NCI-H1694 (cell line): ENCODE data around the gene AAGAB.
"Not testable (repeated sequence)": the region's sequence is repeated elsewhere in the genome, so short reads cannot be mapped to it uniquely, and the experiment has no call there.

Source experiments
- DNase-seq: peaks from one replicate; lab custom pipeline; 2025; lab: John Stamatoyannopoulos, UW

Gene AAGAB, protein sequence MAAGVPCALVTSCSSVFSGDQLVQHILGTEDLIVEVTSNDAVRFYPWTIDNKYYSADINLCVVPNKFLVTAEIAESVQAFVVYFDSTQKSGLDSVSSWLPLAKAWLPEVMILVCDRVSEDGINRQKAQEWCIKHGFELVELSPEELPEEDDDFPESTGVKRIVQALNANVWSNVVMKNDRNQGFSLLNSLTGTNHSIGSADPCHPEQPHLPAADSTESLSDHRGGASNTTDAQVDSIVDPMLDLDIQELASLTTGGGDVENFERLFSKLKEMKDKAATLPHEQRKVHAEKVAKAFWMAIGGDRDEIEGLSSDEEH

DNA sequence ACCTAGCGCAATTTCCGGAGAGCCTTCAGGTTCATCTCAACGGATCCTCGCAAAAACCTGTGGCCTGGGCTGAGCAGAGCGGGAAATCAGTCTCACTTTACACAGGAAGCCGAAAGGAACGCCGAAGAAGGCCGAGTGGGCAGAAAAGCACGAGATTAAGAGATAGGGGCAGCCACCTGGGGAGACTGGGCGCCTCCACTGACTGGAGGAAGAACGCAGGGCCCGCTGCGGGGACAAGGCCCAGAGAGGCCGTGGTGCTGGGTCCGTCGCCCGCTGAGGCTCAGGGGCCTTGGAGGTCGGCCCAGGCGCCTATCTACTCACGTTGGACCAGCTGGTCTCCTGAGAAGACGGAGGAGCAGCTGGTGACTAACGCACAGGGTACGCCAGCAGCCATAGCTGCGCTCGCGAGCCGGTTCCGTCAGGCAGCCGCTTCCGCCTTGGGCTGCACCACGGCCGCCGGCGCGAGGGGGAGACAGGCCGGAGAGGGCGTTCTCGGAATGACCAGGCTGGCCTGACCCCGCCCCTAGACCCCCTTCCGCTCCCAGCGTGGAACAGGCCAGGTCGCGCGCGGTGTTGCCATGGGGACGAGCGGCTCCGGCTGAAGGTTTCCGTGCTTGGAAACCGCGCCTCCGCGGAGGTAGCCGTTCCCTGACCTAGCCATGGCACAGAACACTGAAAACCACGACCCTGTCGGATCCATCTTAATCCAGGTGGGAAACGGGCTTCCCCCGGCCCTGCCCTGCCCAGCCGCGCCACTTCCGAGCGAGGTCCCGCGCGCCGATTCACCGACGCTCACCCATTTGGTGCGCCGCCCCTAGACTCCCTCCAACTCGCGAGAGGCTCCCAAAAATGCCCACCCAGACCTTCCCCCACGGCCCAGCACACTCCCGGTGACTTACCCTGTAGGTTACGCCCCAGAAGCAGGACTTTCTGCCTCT is at the start of gene AAGAB, which contains the start of gene IQCH:
AAGAB (minus strand) TSS at position 424 of the 938 bp plus-strand sequence; CDS start at position 394, 30 bp downstream.
IQCH (plus strand) TSS at position 549 of the 938 bp plus-strand sequence; CDS start at position 660, 111 bp downstream.
- peak; percentile 74 for DNase-seq

DNA sequence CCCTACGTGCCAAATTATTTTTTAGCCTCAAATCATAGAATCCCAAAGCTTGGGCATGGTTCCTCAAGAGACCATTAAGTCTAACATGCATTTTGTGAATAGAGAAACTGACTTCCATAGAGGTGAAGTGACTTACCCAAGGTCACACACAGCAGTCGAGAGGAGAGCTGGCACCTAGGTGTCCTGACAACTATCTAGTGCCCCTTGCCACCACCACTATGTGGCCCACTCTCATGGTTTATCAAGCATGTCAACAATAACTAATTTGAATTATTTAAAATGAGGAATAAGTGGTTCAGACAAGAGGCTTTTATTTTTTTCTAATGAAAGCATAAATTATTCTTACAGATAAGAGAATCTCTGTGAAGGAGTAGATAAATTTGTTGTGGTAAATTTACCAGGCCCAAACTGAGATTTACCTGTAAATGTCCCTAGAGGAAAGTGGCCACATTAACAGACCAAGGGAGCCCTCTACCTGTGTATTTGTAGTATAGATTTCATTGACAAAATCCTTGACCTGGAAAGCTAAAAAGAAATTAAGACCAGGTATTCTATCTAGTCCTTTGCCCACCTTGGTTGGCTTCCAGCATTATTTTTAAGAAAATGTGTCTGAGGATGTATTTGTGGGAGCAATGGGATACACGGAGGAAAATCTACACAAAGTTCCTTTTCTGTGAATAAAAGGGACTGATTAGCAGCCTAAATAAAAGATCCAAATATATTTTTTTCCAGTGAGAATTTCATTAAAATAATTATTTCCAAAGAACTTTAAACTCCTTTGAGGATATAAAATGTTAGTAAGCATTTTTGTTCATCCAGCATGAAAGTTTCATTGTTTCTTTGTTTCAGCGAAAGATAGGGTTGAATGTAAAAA is 49.3 kb upstream of the AAGAB start:
- no peak for DNase-seq

DNA sequence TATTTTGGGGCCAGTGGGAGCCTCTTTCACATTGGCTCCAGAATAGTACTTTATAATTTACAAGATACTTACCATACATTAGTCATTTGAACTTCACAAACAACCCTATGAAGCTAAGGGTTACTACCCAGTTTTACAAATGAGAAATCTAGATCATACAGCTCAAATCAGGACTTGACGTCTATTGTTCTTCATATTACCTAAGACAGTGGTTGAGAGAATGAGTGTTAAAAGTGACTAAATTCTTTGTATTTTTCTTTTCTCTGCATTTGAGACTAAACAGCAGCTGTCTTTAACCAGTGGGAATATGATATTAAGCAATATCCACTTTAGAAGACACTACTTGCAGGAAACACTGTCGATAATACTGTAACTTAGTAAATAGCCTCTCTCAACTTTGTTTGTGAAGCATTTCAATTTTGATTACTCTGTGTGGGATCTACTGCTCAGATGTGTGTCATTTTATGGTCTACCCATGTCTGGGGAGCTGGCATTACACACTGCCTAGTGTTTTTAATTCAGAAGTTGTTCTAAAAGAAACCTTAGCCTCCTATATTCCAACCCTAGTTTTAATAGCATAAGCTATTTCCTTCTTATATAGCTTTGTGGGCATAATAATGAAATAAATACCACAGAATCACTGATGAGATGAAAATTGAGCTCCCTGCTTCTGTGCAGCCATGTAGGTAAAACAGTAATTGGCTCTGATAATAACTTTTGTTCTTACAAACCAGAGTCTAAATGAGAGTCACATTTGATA is 46.0 kb upstream of the AAGAB start:
- DNase-seq: no peak

- DNase-seq: no peak
Measured at GRCh38 chr15:67296684-67297083, 42.2 kb upstream of the AAGAB start.

GRCh38 chr15:67296188-67296587 is 41.7 kb upstream of the AAGAB start:
- no peak for DNase-seq

- DNase-seq: no peak
Measured at GRCh38 chr15:67290319-67290718, 35.9 kb upstream of the AAGAB start.

GRCh38 chr15:67286400-67286799 is 31.9 kb upstream of the AAGAB start:
- DNase-seq: not testable (repeated sequence)

- DNase-seq: not testable (repeated sequence)
Measured at GRCh38 chr15:67285625-67286024, 31.2 kb upstream of the AAGAB start.

- DNase-seq: no peak
Measured at GRCh38 chr15:67281714-67282113, 27.3 kb upstream of the AAGAB start.

- DNase-seq: no peak
Measured at GRCh38 chr15:67280217-67280616, 25.8 kb upstream of the AAGAB start.

GRCh38 chr15:67276666-67277065 is 22.2 kb upstream of the AAGAB start:
- DNase-seq: no peak

- no peak for DNase-seq
Measured at GRCh38 chr15:67274236-67274635, 19.8 kb upstream of the AAGAB start.

DNA sequence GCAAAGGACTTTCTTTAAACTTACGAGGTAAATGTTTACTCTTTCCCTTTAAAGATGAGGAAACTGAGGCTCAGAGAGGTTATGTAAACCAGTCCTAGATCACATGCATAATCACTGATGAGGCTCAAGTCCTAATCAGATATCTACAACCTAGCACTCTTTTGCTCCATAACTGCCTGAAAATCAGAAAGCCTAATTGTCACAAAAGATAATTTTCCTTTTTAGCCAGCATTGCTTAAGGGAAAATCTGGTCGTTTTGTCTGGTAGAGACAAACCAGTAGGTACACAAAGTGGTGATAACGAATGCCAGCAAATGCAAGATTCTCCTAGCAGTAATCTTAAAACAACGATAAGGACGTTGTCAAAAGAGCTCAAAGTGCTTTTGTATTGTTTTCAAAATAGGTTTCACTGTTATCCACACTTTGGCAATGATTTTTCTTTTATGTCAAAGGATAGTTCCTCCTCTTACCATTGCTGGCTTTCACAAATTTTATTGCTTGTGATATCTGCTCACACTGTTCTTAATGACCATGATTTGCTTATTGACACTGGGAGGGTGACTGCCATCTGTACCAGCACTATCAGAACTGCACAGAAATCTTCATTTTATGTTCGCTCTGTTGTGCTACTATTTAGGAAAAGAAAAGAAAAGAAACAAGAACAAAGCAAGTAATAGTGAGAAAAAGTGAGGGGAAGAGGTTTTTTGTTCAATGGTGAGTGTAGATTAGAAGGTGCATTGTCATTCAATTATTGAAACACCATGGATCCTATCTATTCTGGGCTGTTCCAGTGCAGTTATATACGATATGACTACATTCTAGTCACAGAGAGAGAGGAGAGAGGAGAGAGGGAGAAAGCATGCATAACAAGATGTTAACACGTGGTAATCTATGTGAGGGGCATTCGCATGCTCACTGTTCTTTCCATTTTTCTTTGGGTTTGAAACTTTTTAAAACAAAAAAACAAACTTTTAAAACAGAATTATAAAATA is 13.8 kb upstream of the AAGAB start:
- no peak for DNase-seq

DNA sequence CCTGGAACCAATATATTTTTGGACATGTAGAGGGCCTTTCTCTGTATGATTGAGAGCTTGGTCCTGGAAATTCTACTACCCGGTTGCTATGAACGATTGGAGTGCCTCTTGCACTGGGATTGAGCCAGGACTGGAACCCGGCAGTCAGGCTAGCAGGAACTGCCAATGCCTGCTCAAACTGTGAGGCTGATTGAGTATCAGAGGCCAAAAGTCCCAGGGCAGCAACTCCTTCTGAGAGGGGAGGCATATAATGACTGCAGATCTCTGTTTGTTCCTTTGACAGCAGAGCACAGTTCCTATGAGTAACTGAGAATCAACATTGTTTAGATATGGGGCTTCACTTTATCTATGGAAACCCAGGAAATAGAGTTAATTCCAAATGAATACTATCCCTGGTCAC is 13.0 kb upstream of the AAGAB start:
- no peak for DNase-seq

GRCh38 chr15:67266870-67267269 is 12.4 kb upstream of the AAGAB start:
- DNase-seq: no peak

GRCh38 chr15:67259806-67260205 is 5.3 kb upstream of the AAGAB start:
- DNase-seq: no peak

- no peak for DNase-seq
Measured at GRCh38 chr15:67259379-67259778, 4.9 kb upstream of the AAGAB start.

DNA sequence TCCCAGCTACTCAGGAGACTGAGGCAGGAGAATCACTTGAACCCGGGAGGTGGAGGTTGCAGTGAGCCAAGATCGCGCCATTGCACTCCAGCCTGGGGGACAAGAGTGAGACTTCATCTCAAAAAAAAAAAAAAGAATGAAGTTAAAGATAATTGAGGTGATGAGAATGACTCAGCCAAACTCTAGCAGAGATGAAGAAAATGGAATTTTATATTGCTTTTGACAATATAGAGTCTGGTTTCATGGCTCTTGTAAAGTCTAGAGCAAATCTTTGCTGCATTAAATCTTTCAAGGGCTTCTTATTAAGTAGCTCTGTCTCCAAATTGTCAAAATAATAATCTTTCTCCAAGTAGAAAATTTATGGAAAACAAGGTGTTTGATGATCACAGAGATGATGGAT is 4.0 kb upstream of the AAGAB start:
- not testable (repeated sequence) for DNase-seq

DNA sequence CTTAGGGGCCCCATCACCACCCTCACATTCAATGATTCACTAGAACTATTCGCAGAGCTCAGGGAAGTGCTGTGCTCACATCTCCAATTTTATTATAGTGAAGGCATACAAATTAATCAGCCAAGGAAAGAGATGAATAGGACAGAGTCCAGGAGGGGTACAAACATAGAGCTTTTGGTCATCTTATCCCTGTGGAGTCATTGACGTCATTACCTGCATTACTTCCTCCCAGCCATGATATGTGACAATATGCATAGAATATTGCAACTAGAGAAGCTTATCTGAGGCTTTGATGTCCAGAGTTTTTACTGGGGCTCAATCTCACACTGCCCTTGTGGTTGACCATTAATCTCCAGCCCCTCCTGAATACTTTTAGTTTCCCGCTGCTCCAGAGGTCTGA is 1.6 kb upstream of the AAGAB start:
- no peak for DNase-seq
